GM12878 (cell line): ENCODE results near the gene H2AZ2. TPM values are rescaled to one million over a fixed set of nuclear protein-coding genes. Genes with fewer than 3 reads are reported as not detected.

ENCODE experiments used
- ASH2L ChIP-seq: fragments of 300-600, 200-600 bp; sonication (generic); IDR thresholded peaks from 2 replicates; pipeline ENCODE4 v1.6.1; 2017; ENCODE audit warnings: low read depth, mild to moderate bottlenecking, borderline replicate concordance
- BCL11A ChIP-seq: IDR thresholded peaks from 2 replicates; pipeline ENCODE4 v1.6.1; 2011; ENCODE audit warnings: low read depth, low read length
- BMI1 ChIP-seq: fragments of 450-650 bp; IDR thresholded peaks from 2 replicates; pipeline ENCODE4 v1.6.1; 2016; ENCODE audit warnings: mild to moderate bottlenecking, moderate library complexity, borderline replicate concordance
- HDAC2 ChIP-seq: fragments of 200-600 bp; sonication (generic); IDR thresholded peaks from 2 replicates; pipeline ENCODE4 v1.6.1; 2017
- IKZF2 ChIP-seq, 2 experiments: fragments of 450-650 bp; IDR thresholded peaks; 2 replicates each; pipeline ENCODE4 v1.6.1; 2017; ENCODE audit warnings: mild to moderate bottlenecking in 2 of 2, moderate library complexity in 2 of 2
- MTA3 ChIP-seq: IDR thresholded peaks from 2 replicates; pipeline ENCODE4 v1.6.1; 2012; ENCODE audit warnings: low read length, inconsistent platforms, borderline replicate concordance
- MXI1 ChIP-seq: fragments of 150-350 bp; IDR thresholded peaks from 2 replicates; pipeline ENCODE4 v1.6.1; 2011; ENCODE audit warnings: low read depth, mild to moderate bottlenecking, inconsistent platforms, low read length, improper control_type of control experiment
- POU2F2 ChIP-seq: IDR thresholded peaks from 3 replicates; pipeline ENCODE4 v1.6.1; 2011; ENCODE audit warnings: low read depth, mild to moderate bottlenecking, low read length, borderline replicate concordance
- RAD21 ChIP-seq: IDR thresholded peaks from 2 replicates; pipeline ENCODE4 v1.6.1; 2011; ENCODE audit warnings: mild to moderate bottlenecking, low read depth, low read length, moderate library complexity; ENCODE audit not compliant: insufficient read depth
- RB1 ChIP-seq: fragments of 450-650 bp; formaldehyde crosslinking; IDR thresholded peaks from 2 replicates; pipeline ENCODE4 v1.6.1; 2017; ENCODE audit warnings: mild to moderate bottlenecking, borderline replicate concordance
- SUPT20H ChIP-seq: IDR thresholded peaks from 2 replicates; pipeline ENCODE4 v1.6.1; 2011; ENCODE audit warnings: low read depth, mild to moderate bottlenecking, low read length, moderate library complexity, borderline replicate concordance; ENCODE audit not compliant: control insufficient read depth
- TARDBP ChIP-seq: IDR thresholded peaks from 2 replicates; pipeline ENCODE4 v1.6.1; 2016; ENCODE audit warnings: borderline replicate concordance
- TCF3 ChIP-seq: IDR thresholded peaks from 2 replicates; pipeline ENCODE4 v1.6.1; 2012; ENCODE audit warnings: low read depth, mild to moderate bottlenecking, low read length, borderline replicate concordance; ENCODE audit not compliant: insufficient read depth
- USF2 ChIP-seq: IDR thresholded peaks from 2 replicates; pipeline ENCODE4 v1.6.1; 2011; ENCODE audit warnings: low read depth, low read length, improper control_type of control experiment, borderline replicate concordance
- YY1 ChIP-seq: IDR thresholded peaks from 2 replicates; pipeline ENCODE4 v1.6.1; 2011; ENCODE audit warnings: low read depth, mild to moderate bottlenecking, low read length
- polyA plus RNA-seq, 11 experiments: library from polyadenylated mRNA; depleted of rRNA in 4 of 11; unstranded in 6 of 11; stranded (reverse) in 5 of 11; fragments of >200 nt; fragmentation: Nextera tagmentation in 4 of 11; fragmentation: Illumina TruSeq in 1 of 11; extraction: Ambion mirVana in 4 of 11; extraction: Trizol in 1 of 11; gene quantifications; 1 replicate in 1 of 11; 2 replicates in 10 of 11; pipeline versions ENCODE4 v1.2.1 to v1.2.3, GENCODE V29; 2011 to 2016; ENCODE audit warnings: inconsistent platforms in 2 of 11, missing spikeins in 2 of 11, low read depth in 1 of 11
- total RNA-seq, 4 experiments: library from RNA; depleted of rRNA in 3 of 4; stranded (reverse); fragments of >200 nt in 3 of 4; fragmentation: Illumina TruSeq in 1 of 4; extraction: Trizol in 1 of 4; gene quantifications; 2 replicates each; pipeline versions ENCODE4 v1.2.1 to v1.2.3, GENCODE V29; 2013 to 2021
- TF ChIP-seq, protein P1 (sequence below): fragments of 450-650 bp; formaldehyde crosslinking; IDR thresholded peaks from 2 replicates; pipeline ENCODE4 v1.4.0; 2022; ENCODE audit warnings: mild to moderate bottlenecking, moderate library complexity
- TF ChIP-seq, protein P2 (sequence below), 3 experiments: IDR thresholded peaks in 2 of 3; conservative IDR thresholded peaks in 1 of 3; 2 replicates each; pipeline ENCODE4 v1.5.1; 2011; ENCODE audit warnings: low read depth in 3 of 3, low read length in 3 of 3, mild to moderate bottlenecking in 3 of 3, control low read depth in 2 of 3, moderate library complexity in 2 of 3, inconsistent platforms in 1 of 3, mixed read lengths in 1 of 3; ENCODE audit not compliant: control insufficient read depth in 2 of 3, insufficient read depth in 1 of 3; ENCODE audit errors: extremely low read depth in 1 of 3
- TF ChIP-seq, protein P3 (sequence below): IDR thresholded peaks from 2 replicates; pipeline ENCODE4 v1.6.1; 2012; ENCODE audit warnings: low read depth, low read length, improper control_type of control experiment

H2AZ2 gene
- total and polyA plus RNA-seq, 10 of the 15 experiments (the other 5 are each of a cell fraction or from before 2014, with no cell fraction given): 118 to 366 (median 223) TPM

GRCh38 chr7:44796504-44797328, 51.2 kb downstream of the H2AZ2 start, which contains the start of gene PPIA (continued):
- TF ChIP-seq, protein P1, sequence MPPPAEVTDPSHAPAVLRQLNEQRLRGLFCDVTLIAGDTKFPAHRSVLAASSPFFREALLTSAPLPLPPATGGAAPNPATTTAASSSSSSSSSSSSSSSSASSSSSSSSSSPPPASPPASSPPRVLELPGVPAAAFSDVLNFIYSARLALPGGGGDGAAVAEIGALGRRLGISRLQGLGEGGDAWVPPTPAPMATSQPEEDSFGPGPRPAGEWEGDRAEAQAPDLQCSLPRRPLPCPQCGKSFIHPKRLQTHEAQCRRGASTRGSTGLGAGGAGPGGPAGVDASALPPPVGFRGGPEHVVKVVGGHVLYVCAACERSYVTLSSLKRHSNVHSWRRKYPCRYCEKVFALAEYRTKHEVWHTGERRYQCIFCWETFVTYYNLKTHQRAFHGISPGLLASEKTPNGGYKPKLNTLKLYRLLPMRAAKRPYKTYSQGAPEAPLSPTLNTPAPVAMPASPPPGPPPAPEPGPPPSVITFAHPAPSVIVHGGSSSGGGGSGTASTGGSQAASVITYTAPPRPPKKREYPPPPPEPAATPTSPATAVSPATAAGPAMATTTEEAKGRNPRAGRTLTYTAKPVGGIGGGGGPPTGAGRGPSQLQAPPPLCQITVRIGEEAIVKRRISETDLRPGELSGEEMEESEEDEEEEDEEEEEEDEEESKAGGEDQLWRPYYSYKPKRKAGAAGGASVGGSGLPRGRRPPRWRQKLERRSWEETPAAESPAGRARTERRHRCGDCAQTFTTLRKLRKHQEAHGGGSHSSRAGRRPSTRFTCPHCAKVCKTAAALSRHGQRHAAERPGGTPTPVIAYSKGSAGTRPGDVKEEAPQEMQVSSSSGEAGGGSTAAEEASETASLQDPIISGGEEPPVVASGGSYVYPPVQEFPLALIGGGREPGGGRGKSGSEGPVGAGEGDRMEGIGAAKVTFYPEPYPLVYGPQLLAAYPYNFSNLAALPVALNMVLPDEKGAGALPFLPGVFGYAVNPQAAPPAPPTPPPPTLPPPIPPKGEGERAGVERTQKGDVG (CRISPR knock-in tag): no peak
- TF ChIP-seq RB1: peak; percentile 68
- TF ChIP-seq BMI1: no peak
- TF ChIP-seq MTA3: no peak
- peak; percentile 59 for TF ChIP-seq MXI1
- TF ChIP-seq IKZF2 (IDR thresholded peaks at IDR 0.05): no peak; a peak in 1 of 4 replicates
- no peak for TF ChIP-seq SUPT20H
- no peak for TF ChIP-seq RAD21
- TF ChIP-seq YY1: peak; percentile 96
- no peak for TF ChIP-seq TARDBP
- TF ChIP-seq, protein P2, sequence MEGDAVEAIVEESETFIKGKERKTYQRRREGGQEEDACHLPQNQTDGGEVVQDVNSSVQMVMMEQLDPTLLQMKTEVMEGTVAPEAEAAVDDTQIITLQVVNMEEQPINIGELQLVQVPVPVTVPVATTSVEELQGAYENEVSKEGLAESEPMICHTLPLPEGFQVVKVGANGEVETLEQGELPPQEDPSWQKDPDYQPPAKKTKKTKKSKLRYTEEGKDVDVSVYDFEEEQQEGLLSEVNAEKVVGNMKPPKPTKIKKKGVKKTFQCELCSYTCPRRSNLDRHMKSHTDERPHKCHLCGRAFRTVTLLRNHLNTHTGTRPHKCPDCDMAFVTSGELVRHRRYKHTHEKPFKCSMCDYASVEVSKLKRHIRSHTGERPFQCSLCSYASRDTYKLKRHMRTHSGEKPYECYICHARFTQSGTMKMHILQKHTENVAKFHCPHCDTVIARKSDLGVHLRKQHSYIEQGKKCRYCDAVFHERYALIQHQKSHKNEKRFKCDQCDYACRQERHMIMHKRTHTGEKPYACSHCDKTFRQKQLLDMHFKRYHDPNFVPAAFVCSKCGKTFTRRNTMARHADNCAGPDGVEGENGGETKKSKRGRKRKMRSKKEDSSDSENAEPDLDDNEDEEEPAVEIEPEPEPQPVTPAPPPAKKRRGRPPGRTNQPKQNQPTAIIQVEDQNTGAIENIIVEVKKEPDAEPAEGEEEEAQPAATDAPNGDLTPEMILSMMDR (IDR thresholded peaks at IDR 0.05 in 2 of 3, conservative IDR thresholded peaks at IDR 0.05 in 1 of 3; ENCODE audit: control insufficient read depth in 2 of 3, extremely low read depth in 1 of 3, insufficient read depth in 1 of 3, low read depth in 3 of 3, low read length in 3 of 3): no peak
- TF ChIP-seq HDAC2: no peak
- TF ChIP-seq, protein P3, sequence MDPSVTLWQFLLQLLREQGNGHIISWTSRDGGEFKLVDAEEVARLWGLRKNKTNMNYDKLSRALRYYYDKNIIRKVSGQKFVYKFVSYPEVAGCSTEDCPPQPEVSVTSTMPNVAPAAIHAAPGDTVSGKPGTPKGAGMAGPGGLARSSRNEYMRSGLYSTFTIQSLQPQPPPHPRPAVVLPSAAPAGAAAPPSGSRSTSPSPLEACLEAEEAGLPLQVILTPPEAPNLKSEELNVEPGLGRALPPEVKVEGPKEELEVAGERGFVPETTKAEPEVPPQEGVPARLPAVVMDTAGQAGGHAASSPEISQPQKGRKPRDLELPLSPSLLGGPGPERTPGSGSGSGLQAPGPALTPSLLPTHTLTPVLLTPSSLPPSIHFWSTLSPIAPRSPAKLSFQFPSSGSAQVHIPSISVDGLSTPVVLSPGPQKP: no peak
- peak; percentile 86; the same call in 2 of the 3 replicates for TF ChIP-seq POU2F2
- TF ChIP-seq BCL11A: peak; percentile 33; the same call in 1 of the 2 replicates
- TF ChIP-seq ASH2L: no peak
- TF ChIP-seq USF2: no peak; the same call in 1 of the 2 replicates
- TF ChIP-seq TCF3: 0 out of 2 replicates have a peak, but pooled peaks have one; percentile 15
